ENCODE results near the gene HPD. TPM values are rescaled to one million over a fixed set of nuclear protein-coding genes. Genes with fewer than 3 reads are reported as not detected.
A peak's percentile ranks its signal among the peaks of the same experiment; 100 is the strongest.

Gene HPD
- total RNA-seq: 0.17 and 0.26 TPM in 2 replicates
- 0.36 and 0.55 TPM in 2 replicates for polyA plus RNA-seq
- 0.29 and 0.47 TPM in 2 replicates for polyA plus RNA-seq (2012)
- polyA minus RNA-seq (ENCODE audit: low replicate concordance): 2.6 and 3.3 TPM in 2 replicates

- no peaks in the 10 kb centered on the region for H4K20me1 ChIP-seq (ENCODE audit: control insufficient read depth, extremely low read depth, insufficient read depth, low read length)
- no peaks in the 10 kb centered on the region for H3K9me3 ChIP-seq (ENCODE audit: control insufficient read depth, insufficient read depth, low read depth, low read length)
- H2AFZ ChIP-seq (ENCODE audit: low read length): peak within 1 kb of the TSS; percentile 39
- no peaks in the 10 kb centered on the region for H3K27me3 ChIP-seq (ENCODE audit: control insufficient read depth, insufficient read depth, low read length)
- peaks cover 9% of the 10 kb centered on the region for H3K4me1 ChIP-seq (ENCODE audit: control insufficient read depth, extremely low read depth, insufficient read depth, low read length)
- H3K9ac ChIP-seq (ENCODE audit: insufficient read depth, low read length): no peak within 1 kb of the TSS
- no peaks in the 10 kb centered on the region for H3K36me3 ChIP-seq (ENCODE audit: control insufficient read depth, insufficient read depth, low read length)
- H3K4me3 ChIP-seq (replicated peaks in 1 of 4; ENCODE audit: control extremely low read depth in 1 of 4, insufficient read depth in 1 of 4, low read depth in 3 of 4, low read length in 4 of 4): no peak within 1 kb of the TSS
- peak within 1 kb of the TSS; percentile 71 for H3K27ac ChIP-seq (ENCODE audit: insufficient read depth, low read length)
- peak; percentile 84 to 87 for DNase-seq (ENCODE audit: low read depth in 2 of 2)
- peak within 1 kb of the TSS; percentile 70 for H3K4me2 ChIP-seq (ENCODE audit: extremely low read depth, insufficient read depth, low read length)
- no peaks in the 10 kb centered on the region for H3K79me2 ChIP-seq (ENCODE audit: control insufficient read depth, insufficient read depth, low read length)
- TF ChIP-seq, protein P1, sequence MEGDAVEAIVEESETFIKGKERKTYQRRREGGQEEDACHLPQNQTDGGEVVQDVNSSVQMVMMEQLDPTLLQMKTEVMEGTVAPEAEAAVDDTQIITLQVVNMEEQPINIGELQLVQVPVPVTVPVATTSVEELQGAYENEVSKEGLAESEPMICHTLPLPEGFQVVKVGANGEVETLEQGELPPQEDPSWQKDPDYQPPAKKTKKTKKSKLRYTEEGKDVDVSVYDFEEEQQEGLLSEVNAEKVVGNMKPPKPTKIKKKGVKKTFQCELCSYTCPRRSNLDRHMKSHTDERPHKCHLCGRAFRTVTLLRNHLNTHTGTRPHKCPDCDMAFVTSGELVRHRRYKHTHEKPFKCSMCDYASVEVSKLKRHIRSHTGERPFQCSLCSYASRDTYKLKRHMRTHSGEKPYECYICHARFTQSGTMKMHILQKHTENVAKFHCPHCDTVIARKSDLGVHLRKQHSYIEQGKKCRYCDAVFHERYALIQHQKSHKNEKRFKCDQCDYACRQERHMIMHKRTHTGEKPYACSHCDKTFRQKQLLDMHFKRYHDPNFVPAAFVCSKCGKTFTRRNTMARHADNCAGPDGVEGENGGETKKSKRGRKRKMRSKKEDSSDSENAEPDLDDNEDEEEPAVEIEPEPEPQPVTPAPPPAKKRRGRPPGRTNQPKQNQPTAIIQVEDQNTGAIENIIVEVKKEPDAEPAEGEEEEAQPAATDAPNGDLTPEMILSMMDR (conservative IDR thresholded peaks at IDR 0.05 in 1 of 2, IDR thresholded peaks at IDR 0.05 in 1 of 2; ENCODE audit: low read depth in 1 of 2, low read length in 2 of 2): no peak
These were observed at the start of gene HPD for GRCh38 chr12:121858662-121859572. HPD (minus strand) TSS chr12:121858859; CDS start chr12:121858823, 36 bp downstream.

- H3K4me3 ChIP-seq (replicated peaks in 1 of 4; ENCODE audit: control extremely low read depth in 1 of 4, insufficient read depth in 1 of 4, low read depth in 3 of 4, low read length in 4 of 4): no peak overlapping the region
- no peak overlapping the region for H3K4me2 ChIP-seq (ENCODE audit: extremely low read depth, insufficient read depth, low read length)
- H3K4me1 ChIP-seq (ENCODE audit: control insufficient read depth, extremely low read depth, insufficient read depth, low read length): no peaks in the 10 kb centered on the region
- peaks cover 15% of the 10 kb centered on the region for H3K36me3 ChIP-seq (ENCODE audit: control insufficient read depth, insufficient read depth, low read length)
- no peaks in the 10 kb centered on the region for H3K27me3 ChIP-seq (ENCODE audit: control insufficient read depth, insufficient read depth, low read length)
- H2AFZ ChIP-seq (ENCODE audit: low read length): no peak overlapping the region
- no peak for TF ChIP-seq EZH2 (IDR thresholded peaks at IDR 0.05; ENCODE audit: low read length, missing control alignments)
- TF ChIP-seq, protein P1 (conservative IDR thresholded peaks at IDR 0.05 in 1 of 2, IDR thresholded peaks at IDR 0.05 in 1 of 2; ENCODE audit: low read depth in 1 of 2, low read length in 2 of 2): no peak
- no peak overlapping the region for H3K27ac ChIP-seq (ENCODE audit: insufficient read depth, low read length)
- H4K20me1 ChIP-seq (ENCODE audit: control insufficient read depth, extremely low read depth, insufficient read depth, low read length): no peaks in the 10 kb centered on the region
- peaks cover 2% of the 10 kb centered on the region for H3K79me2 ChIP-seq (ENCODE audit: control insufficient read depth, insufficient read depth, low read length)
- no peak for DNase-seq (ENCODE audit: low read depth in 2 of 2)
- no peak overlapping the region for H3K9ac ChIP-seq (ENCODE audit: insufficient read depth, low read length)
- no peaks in the 10 kb centered on the region for H3K9me3 ChIP-seq (ENCODE audit: control insufficient read depth, insufficient read depth, low read depth, low read length)
These were observed 47.1 kb upstream of the HPD start for GRCh38 chr12:121905746-121906145.

GRCh38 chr12:121903202-121903601 is 44.5 kb upstream of the HPD start:
- TF ChIP-seq, protein P1 (conservative IDR thresholded peaks at IDR 0.05 in 1 of 2, IDR thresholded peaks at IDR 0.05 in 1 of 2; ENCODE audit: low read depth in 1 of 2, low read length in 2 of 2): no peak
- no peak for TF ChIP-seq EZH2 (IDR thresholded peaks at IDR 0.05; ENCODE audit: low read length, missing control alignments)
- Histone ChIP-seq H3K27ac (ENCODE audit: insufficient read depth, low read length) (no peak overlapping the region), H3K4me2 (ENCODE audit: extremely low read depth, insufficient read depth, low read length) (no peak overlapping the region), H3K9me3 (ENCODE audit: control insufficient read depth, insufficient read depth, low read depth, low read length) (no peaks in the 10 kb centered on the region), H4K20me1 (ENCODE audit: control insufficient read depth, extremely low read depth, insufficient read depth, low read length) (no peaks in the 10 kb centered on the region), H3K4me1 (ENCODE audit: control insufficient read depth, extremely low read depth, insufficient read depth, low read length) (no peaks in the 10 kb centered on the region), H3K9ac (ENCODE audit: insufficient read depth, low read length) (no peak overlapping the region), H3K27me3 (ENCODE audit: control insufficient read depth, insufficient read depth, low read length) (no peaks in the 10 kb centered on the region), H2AFZ (ENCODE audit: low read length) (no peak overlapping the region), H3K36me3 (ENCODE audit: control insufficient read depth, insufficient read depth, low read length) (peaks cover 22% of the 10 kb centered on the region), H3K79me2 (ENCODE audit: control insufficient read depth, insufficient read depth, low read length) (peaks cover 2% of the 10 kb centered on the region), H3K4me3 (replicated peaks in 1 of 4; ENCODE audit: control extremely low read depth in 1 of 4, insufficient read depth in 1 of 4, low read depth in 3 of 4, low read length in 4 of 4) (no peak overlapping the region)
- peak in 1 of 2 donors; percentile 36 for DNase-seq (ENCODE audit: low read depth in 2 of 2)

Data from fibroblast of lung (primary cell).